HG03039 (cell line): ENCODE results near the gene DUS1L.

Source experiments
- ATAC-seq: cut with Tn5 transposase; IDR thresholded peaks from one replicate; pipeline ENCODE4 v1.9.1; 2021; ENCODE audit warnings: mild to moderate bottlenecking, moderate library complexity; ENCODE audit not compliant: unreplicated experiment

Gene DUS1L

DNA sequence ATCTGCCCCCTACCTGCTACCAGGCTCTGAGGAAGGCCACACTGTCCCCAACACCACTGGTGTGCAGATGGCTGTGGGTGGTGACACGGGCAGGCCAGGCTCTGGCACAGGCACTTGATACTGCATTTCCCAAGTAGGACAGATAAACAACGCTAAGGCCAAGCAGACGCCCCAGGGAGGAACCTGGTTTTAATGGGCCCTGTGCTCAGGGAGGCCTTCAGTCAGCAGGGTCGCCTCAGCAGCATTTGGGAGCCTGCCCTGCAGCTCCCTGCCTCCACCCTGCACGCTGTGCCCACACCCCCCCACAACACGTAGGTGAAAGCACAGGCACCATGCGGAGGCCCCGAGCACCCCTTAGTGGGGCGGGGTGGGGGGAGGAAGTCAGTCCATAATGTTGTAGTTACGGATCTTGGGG is 35.7 kb upstream of the DUS1L start:
- ATAC-seq: no peak

DNA sequence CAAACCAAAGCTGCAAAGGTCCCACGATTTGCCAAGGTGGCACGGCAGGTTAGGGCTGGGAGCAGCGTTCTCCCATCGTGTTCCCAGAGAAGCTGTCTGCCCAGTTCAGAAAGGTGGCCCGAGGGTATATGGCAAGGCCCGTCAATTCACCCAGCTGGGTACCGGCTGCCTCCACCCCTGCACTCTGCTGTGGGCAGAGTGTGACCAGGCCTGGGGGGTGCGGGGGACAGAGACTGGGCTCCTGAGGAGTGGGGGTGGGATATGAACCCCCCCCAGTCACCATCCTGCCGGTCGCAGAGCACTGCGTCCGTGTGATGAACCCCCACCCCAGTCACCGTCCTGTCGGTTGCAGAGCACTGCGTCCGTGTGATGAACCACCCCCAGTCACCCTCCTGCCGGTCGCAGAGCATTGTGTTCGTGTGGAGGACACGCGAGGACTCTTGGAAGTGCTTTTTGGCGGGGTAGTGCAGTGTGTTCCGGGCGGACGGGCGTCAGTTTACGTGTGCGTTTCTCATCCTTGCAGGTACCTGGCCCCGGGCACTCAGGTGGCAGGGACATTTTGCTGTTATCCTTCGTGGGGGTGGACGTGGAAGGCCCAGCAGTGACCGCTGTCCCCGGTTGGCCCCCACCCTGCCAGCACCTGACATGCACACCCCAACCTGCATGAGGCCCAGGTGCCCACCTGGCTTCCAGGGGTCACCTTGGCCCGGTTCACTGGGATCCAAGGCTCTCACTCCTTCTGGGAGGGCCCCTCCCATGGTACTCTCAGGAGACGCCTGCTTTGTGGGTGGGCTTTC is 35.1 kb upstream of the DUS1L start:
- ATAC-seq: no peak

- peak; percentile 4 for ATAC-seq
These were observed 33.5 kb upstream of the DUS1L start for GRCh38 chr17:82098939-82099763.

DNA sequence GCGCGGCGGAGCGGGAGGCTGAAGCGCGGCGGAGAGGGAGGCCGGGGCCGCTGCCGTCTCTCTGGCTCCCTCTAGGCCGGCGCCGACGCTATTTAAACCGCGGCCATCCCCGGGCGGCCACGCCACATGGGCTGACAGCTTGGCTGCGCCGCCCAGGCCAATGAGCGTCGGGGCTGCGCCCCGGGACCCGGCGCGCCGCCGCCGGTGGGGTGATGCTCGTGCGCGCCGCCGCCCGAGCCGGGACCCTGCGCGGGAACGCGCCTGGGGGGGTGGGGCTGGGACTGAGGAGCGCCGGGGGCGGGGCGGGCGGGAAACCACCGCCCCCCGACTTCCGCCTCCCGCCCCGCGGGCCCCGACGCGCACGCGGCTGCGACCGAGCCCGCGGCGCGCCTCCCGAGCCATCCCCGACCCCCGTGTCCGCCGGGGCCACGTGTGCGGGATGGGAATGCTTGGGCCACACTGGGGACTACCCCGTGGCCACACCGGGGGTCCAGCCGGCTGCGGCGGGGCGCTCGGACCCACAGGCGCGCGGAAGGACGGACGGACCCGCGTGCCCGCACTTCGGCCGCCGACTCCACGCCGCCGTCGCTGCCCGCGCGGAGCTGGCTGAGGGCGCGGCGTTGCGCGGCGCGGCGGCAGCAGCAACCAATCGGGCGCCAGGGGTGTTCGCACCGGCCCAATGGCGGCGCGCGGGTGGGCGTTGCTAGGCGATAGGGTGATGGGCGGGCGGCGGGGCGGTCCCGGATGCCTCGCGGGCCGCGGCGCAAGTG is 32.8 kb upstream of the DUS1L start, which contains the start of gene FASN:
TSS of gene FASN (minus strand) at position 68 of the 770 bp plus-strand sequence. CDS start 1,791 bp downstream, outside the sequence.
- ATAC-seq: peak; percentile 59

DNA sequence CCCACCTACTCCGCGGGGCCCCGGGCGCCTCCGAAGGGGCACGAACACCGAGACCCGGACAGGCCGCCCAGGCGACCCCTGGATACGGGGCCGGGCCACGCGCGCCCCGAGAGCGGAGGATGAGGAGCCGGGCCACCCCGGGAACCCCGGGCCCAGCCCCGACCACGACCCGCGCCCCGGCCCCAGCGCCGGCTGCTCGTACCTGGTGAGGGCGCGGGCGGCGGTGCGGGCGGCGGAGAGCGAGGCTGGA is 32.2 kb upstream of the DUS1L start:
- ATAC-seq: no peak

GRCh38 chr17:82097184-82097918 is 31.7 kb upstream of the DUS1L start:
- peak; percentile 3 for ATAC-seq

DNA sequence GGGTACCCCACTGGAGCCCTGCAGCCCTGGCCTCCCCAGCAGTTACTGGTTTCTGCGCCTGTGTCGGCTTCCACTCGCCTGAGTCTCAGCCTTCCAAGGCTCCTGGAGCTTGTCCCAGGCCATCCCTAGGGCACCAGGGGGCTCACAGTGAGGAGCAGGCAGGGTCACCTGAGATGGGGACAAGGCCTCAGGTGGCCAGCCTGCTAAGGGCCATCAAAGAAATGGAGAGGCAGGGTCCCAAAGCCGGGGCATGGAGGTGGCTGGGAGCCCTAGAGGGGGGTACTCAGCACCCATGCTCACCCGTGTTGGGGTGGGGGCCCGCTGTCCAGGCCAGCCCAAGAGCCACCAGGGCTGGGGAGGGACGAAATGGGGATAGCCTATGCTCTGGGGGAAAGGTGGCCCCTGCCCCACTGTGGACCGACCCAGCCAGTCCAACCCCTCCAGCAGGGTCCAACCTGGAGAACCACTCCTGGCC is 31.1 kb upstream of the DUS1L start:
- no peak for ATAC-seq

- ATAC-seq: no peak
These were observed 30.4 kb upstream of the DUS1L start for GRCh38 chr17:82095777-82096708.

DNA sequence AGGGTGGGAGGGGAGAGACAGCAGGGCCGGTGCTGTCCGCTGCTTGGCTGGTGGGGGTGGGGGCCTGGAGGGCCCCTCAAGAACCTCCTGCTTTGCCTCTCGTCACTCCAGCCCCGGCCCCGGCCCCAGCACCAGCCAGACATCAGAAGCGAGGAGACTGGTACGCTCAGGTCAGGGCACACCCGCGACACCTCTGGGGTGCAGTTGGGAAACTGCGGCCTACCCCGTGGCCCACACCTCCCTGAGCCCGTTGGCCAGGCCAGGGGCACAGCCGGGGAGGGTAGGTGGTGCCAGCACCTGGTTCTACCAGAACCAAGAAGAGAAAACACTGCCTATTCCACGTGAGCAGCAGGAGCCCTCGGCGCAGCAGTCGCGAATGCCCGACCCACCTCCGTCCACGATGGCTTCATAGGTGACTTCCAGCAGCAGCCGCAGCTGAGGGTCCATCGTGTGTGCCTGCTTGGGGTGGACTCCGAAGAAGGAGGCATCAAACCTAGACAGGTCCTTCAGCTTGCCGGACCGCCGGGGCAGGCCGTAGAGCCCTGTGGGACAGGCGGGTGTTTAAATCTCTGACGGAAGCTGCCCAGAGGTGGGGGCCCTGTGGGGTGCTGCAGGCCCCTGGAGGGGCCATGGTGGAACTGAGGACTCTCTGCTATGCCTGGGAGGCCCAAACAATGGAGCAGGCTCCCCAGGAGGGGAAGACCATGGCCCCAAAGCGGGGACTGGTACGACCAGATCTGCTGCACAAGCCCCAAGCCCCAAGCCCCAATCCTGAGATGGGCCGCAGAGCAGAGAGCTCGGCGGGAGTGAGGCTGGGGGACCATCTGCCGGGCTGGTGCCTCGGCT is 29.6 kb upstream of the DUS1L start:
- no peak for ATAC-seq

DNA sequence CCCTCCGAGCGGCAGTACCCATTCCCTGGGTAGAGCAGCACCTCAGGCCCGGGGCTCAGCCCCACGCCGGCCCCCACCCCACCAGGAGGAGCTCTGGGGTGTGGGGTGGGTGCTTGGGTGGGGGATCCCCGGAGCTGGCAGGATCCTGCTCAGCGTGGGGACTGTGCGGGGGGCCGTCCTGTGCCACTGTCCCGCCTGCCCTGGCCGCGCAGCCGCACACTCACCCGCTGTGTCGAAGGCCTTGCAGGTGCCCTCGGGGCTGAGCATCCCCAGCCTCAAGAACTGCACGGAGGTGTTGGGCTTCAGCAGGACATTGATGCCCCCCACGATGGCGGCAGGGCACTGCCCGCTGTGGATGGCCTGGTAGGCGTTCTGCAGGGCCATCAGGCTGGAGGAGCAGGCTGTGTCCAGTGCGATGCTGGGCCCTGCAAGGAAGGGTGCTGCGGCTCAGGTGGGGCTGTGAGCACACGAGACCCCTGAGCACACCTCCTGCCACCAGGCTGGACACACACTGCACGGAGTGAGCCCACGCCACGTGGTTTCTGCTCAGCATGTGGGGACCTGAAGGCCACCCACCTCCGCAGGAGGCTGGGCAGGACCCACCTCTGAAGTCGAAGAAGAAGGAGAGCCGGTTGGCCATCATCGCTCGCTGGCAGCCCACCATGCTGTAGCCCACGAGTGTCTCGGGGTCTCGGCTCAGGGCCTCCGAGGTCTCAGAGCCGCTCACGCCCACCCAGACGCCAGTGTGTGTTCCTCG is 27.6 kb upstream of the DUS1L start:
- no peak for ATAC-seq

DNA sequence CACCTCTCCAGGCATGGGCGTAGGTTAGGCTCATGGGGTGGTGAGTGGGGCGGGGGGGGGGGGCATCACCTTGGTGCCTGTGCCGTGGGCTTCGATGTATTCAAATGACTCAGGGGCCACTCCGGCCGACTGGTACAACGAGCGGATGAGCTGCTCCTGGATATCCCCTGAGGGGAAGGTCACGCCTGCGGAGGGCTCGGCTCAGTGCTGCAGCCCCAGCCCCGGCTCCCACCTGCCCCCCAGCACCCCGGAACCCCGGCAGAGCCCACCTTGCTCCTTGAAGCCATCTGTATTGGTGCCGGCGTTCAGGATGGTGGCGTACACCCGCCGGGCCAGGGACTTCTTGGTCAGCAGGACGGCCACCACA is 27.0 kb upstream of the DUS1L start:
- no peak for ATAC-seq

GRCh38 chr17:82092094-82092586 is 26.5 kb upstream of the DUS1L start:
- ATAC-seq: no peak

GRCh38 chr17:82091264-82092066 is 25.9 kb upstream of the DUS1L start:
- ATAC-seq: no peak

DNA sequence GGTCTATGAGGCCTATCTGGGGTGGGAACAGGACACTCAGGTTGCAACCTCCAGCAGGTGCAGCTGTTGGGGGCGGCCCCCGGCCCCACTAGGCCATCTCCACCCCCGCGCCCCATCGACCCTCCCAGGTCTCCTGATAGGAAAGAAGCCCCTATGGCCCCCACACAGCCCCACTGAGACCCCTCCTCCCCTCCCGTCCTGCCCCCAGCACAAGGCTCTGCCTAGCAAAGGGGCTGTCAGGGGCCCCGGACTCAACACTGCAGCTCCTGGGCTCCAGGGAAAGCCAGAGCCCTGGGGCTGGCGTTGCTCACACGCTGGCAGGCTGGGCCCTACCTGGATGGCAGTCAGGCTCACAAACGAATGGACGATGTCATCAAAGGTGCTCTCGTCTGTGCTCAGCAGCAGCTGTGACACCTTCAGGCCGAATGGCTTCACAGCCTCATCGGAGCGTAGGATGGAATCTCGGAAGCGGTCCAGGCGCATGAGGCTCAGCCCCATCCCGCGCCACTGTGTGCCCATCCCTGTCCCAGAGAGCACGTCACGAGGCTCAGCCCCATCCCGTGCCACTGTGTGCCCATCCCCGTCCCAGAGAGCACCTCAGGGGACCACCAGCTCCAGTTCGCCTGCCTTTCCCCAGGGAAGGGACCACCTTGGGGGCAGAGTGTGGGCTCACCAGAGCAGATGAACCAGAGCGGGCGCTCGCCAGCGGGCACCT is 25.1 kb upstream of the DUS1L start:
- ATAC-seq: no peak

DNA sequence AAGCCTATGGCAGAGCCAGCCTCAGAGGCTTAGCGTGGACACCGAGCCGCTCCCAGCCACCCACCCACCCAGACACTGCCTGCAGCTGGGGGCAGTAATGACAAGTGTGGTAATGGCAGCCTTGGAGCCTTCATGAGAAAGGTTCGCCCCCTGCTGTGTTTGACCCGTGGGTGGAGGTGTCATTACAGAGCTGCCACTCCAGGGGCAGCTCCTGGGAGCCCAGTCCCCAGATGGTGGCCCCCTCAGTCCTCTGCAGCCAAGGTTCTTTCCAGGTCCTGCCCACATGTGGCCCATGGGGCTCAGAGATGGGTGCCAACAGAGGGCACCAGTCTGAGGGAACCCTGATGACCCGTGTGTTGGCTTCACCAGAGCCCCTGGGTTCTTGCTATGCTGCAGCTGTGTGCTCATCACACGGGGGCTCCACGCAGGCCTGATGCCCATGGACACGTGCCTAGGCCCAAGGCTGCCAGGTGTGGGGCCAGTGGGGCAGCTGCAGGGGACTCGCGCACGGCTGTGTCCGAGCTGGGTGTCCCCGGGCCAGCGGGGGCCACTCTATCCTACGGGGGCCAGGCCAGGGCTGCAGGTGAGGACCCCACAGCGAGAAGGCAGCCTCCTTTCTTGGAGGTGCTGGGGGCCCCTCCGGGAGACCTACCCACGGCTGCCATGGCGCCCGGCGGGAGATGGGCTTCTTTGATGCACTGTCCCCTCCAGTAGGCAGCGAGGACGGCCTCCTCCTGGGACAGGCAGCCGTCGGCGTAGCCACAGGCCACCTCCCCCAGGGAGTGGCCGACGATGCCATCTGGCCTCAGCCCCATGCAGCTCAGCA is 24.3 kb upstream of the DUS1L start:
- no peak for ATAC-seq
